K562 (cell line): ENCODE measurements around the gene GGNBP2. TPM values are rescaled to one million over a fixed set of nuclear protein-coding genes. Genes with fewer than 3 reads are reported as not detected.

ENCODE experiments used
- CBX8 ChIP-seq: fragments of 200-600 bp; sonication (generic); IDR thresholded peaks from 2 replicates; pipeline ENCODE4 v1.6.1; 2012; ENCODE audit warnings: borderline replicate concordance, mixed run types, low read depth, mild to moderate bottlenecking, moderate library complexity, mixed read lengths, low read length, control low read depth, inconsistent platforms; ENCODE audit not compliant: poor library complexity, severe bottlenecking; ENCODE audit errors: extremely low read depth
- DIDO1 ChIP-seq: fragments of 450-650 bp; IDR thresholded peaks from 2 replicates; pipeline ENCODE4 v1.6.1; 2016; ENCODE audit warnings: low read depth, missing biosample characterization, missing genetic modification characterization
- FOXJ2 ChIP-seq: fragments of 200-800 bp; sonication (Bioruptor generic); IDR thresholded peaks from 2 replicates; pipeline ENCODE4 v1.6.1; 2016; ENCODE audit warnings: missing genetic modification characterization, missing compliant biosample characterization
- GTF2E2 ChIP-seq: fragments of 200-800 bp; sonication (Bioruptor generic); IDR thresholded peaks from 2 replicates; pipeline ENCODE4 v1.6.1; 2016; ENCODE audit warnings: missing genetic modification characterization, missing compliant biosample characterization
- ZKSCAN8 ChIP-seq: fragments of 200-800 bp; sonication (Bioruptor generic); IDR thresholded peaks from 2 replicates; pipeline ENCODE4 v1.6.1; 2016; ENCODE audit warnings: missing genetic modification characterization, missing compliant biosample characterization
- ZNF778 ChIP-seq: fragments of 450-650 bp; formaldehyde crosslinking; IDR thresholded peaks from 2 replicates; pipeline ENCODE4 v1.4.0; 2020; ENCODE audit warnings: mild to moderate bottlenecking, moderate library complexity
- polyA plus RNA-seq, 8 experiments: library from polyadenylated mRNA; depleted of rRNA in 4 of 8; stranded (reverse) in 5 of 8; unstranded in 3 of 8; fragments of >200 nt; fragmentation: Nextera tagmentation in 2 of 8; fragmentation: Illumina TruSeq in 1 of 8; extraction: Ambion mirVana in 2 of 8; extraction: Trizol in 1 of 8; gene quantifications; 2 replicates each; pipeline versions ENCODE4 v1.2.1 to v1.2.3, GENCODE V29; 2011 to 2014; ENCODE audit warnings: inconsistent platforms in 1 of 8, missing spikeins in 1 of 8
- total RNA-seq, 7 experiments: library from RNA; depleted of rRNA in 6 of 7; stranded (reverse); fragments of >200 nt in 6 of 7; fragmentation: Illumina TruSeq in 2 of 7; extraction: Trizol in 2 of 7; gene quantifications; 2 replicates each; pipeline versions ENCODE4 v1.2.1 to v1.2.3, GENCODE V29; 2011 to 2021; ENCODE audit warnings: low replicate concordance in 1 of 7
- TF ChIP-seq, protein P1 (sequence below): fragments of 250-450 bp; sonication (Bioruptor Pico); IDR thresholded peaks from 2 replicates; pipeline ENCODE4 v1.8.0; 2021; ENCODE audit warnings: mild to moderate bottlenecking, moderate library complexity
- TF ChIP-seq, protein P2 (sequence below): fragments of 250-450 bp; sonication (Bioruptor Pico); IDR thresholded peaks from 2 replicates; pipeline ENCODE4 v1.8.0; 2021; ENCODE audit warnings: moderate library complexity, mild to moderate bottlenecking, inconsistent platforms

Gene GGNBP2
- total and polyA plus RNA-seq, 9 of the 15 experiments (the other 6 are each of a cell fraction or from before 2014, with no cell fraction given): 35.7 to 96.6 (median 64.1) TPM

DNA sequence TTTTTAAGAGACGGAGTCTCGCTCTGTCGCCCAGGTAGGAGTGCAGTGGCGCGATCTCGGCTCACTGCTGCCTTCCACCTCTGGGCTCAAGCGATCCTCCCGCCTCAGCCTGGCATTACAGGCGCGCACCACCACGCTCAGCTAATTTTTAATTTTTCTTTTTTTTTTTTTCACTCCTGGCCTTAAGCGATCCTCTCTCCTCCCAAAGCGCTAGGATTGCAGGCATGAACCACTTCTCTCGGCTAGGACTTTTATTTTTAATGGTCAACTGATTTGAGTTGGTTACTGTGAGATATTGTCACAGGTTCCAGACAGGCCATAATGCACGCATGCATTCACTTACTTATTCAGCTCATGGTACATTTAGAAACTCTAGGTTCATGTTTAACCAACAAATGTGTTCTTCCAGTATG is 9.0 kb upstream of the GGNBP2 start (continued):
- TF ChIP-seq DIDO1 (no peak), ZNF778 (no peak), CBX8 (no peak), FOXJ2 (no peak), GTF2E2 (tag) (no peak), ZKSCAN8 (no peak)
- TF ChIP-seq, protein P1, sequence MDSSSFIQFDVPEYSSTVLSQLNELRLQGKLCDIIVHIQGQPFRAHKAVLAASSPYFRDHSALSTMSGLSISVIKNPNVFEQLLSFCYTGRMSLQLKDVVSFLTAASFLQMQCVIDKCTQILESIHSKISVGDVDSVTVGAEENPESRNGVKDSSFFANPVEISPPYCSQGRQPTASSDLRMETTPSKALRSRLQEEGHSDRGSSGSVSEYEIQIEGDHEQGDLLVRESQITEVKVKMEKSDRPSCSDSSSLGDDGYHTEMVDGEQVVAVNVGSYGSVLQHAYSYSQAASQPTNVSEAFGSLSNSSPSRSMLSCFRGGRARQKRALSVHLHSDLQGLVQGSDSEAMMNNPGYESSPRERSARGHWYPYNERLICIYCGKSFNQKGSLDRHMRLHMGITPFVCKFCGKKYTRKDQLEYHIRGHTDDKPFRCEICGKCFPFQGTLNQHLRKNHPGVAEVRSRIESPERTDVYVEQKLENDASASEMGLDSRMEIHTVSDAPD (CRISPR knock-in tag): no peak
- TF ChIP-seq, protein P2, sequence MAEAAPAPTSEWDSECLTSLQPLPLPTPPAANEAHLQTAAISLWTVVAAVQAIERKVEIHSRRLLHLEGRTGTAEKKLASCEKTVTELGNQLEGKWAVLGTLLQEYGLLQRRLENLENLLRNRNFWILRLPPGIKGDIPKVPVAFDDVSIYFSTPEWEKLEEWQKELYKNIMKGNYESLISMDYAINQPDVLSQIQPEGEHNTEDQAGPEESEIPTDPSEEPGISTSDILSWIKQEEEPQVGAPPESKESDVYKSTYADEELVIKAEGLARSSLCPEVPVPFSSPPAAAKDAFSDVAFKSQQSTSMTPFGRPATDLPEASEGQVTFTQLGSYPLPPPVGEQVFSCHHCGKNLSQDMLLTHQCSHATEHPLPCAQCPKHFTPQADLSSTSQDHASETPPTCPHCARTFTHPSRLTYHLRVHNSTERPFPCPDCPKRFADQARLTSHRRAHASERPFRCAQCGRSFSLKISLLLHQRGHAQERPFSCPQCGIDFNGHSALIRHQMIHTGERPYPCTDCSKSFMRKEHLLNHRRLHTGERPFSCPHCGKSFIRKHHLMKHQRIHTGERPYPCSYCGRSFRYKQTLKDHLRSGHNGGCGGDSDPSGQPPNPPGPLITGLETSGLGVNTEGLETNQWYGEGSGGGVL (CRISPR knock-in tag): no peak
- TF ChIP-seq, all 486 proteins: peak for 34
